Pancreas (tissue), 10 donors: ENCODE measurements around the gene REP15. TPM values are rescaled to one million over a fixed set of nuclear protein-coding genes. Genes with fewer than 3 reads are reported as not detected.

Source experiments
- ATAC-seq, 4 donors: fragments of 200-7000 bp; cut with Tn5 transposase; one replicate each; pipeline versions ENCODE4 v1.8.0 to v1.9.1; 2020; ENCODE audit warnings: mild to moderate bottlenecking in 4 of 4, moderate library complexity in 4 of 4
- DNase-seq, 6 donors: peaks; one replicate each; pipeline ENCODE4 v3.0.0-alpha.2; 2020
- FAIRE-seq: peaks from 2 replicates; lab custom pipeline; 2012; peaks lifted over from hg19 to GRCh38; lab: Jason Lieb, UNC
- H3K27ac ChIP-seq, 4 donors: fragments of 200-600 bp; sonication (generic); 1 replicate in 3 of 4; 2 replicates in 1 of 4; pipeline versions ENCODE4 v1.5.0 to v1.8.0; 2020
- H3K27me3 ChIP-seq, 4 donors: fragments of 200-600 bp; one replicate each; pipeline ENCODE4 v1.8.0; 2021
- H3K36me3 ChIP-seq, 3 donors: fragments of 200-600 bp; sonication (generic) in 1 of 3; one replicate each; pipeline versions ENCODE4 v1.5.0 to v1.8.0; 2020 to 2021
- H3K4me1 ChIP-seq, 3 donors: fragments of 200-600 bp; one replicate each; pipeline ENCODE4 v1.8.0; 2021
- H3K4me3 ChIP-seq, 4 donors: fragments of 200-600 bp; sonication (generic) in 2 of 4; one replicate each; pipeline versions ENCODE4 v1.5.0 to v1.8.0; 2020 to 2021
- H3K9me3 ChIP-seq, 4 donors: fragments of 200-600 bp; one replicate each; pipeline ENCODE4 v1.8.0; 2021
- WGBS, 2 donors: extraction: QIAGEN DNeasy Blood & Tissue Kit; methylation state at CpG; one replicate each; pipeline ENCODE4 v1.1.7; 2013; 5-methylcytosine and 5-hydroxymethylcytosine counted together
- intact Hi-C, 3 donors: fragments of 100-400 bp; cut with DNase I; formaldehyde crosslinking; loops; one replicate each; pipeline versions ENCODE4 v1.11.1 to v1.14.2; 2022
- polyA plus RNA-seq, 2 donors: library from polyadenylated mRNA; stranded (reverse); fragments of 200-250 nt; gene quantifications; one replicate each; pipeline ENCODE4 v1.2.3, GENCODE V29; 2013
- total RNA-seq, 6 donors: library from RNA; stranded (reverse); fragmentation: NEBNext Ultra II Directional in 4 of 6; extraction: Animal tissue kit (Norgen Biotek cat#: 25700) in 4 of 6; gene quantifications; one replicate each; pipeline versions ENCODE4 v1.2.1 to v1.2.4, GENCODE V29; 2021 to 2023
- TF ChIP-seq, protein P1 (sequence below), 4 donors: fragments of 200-600 bp; sonication (generic) in 3 of 4; IDR thresholded peaks; one replicate each; pipeline versions ENCODE4 v1.5.0 to v1.8.0; 2021; ENCODE audit warnings: antibody characterized with exemption in 4 of 4
- donor health status: healthy with polysubstance abuse.
- donor health status: DM: no; HTN: no; CAD: no; lungs with moderate emphysema.
- donor health status: DM: no; HTN: no; CAD: no.
- donor health status: control.
- donor health status: control.
- donor health status: Bipolar disorder and iron deficiency.
- donor health status: DM: yes; HTN: yes; CAD: no.
- donor health status: DM: no; HTN: no; CAD: no.
- donor health status: DM: no; HTN: no; CAD: no.
- donor health status: DM: yes; HTN: yes; CAD: no.

Gene REP15
- total and polyA plus RNA-seq, 8 donors, result 0.39 to 1.5 (median 0.80) TPM; not detected in 1

DNA sequence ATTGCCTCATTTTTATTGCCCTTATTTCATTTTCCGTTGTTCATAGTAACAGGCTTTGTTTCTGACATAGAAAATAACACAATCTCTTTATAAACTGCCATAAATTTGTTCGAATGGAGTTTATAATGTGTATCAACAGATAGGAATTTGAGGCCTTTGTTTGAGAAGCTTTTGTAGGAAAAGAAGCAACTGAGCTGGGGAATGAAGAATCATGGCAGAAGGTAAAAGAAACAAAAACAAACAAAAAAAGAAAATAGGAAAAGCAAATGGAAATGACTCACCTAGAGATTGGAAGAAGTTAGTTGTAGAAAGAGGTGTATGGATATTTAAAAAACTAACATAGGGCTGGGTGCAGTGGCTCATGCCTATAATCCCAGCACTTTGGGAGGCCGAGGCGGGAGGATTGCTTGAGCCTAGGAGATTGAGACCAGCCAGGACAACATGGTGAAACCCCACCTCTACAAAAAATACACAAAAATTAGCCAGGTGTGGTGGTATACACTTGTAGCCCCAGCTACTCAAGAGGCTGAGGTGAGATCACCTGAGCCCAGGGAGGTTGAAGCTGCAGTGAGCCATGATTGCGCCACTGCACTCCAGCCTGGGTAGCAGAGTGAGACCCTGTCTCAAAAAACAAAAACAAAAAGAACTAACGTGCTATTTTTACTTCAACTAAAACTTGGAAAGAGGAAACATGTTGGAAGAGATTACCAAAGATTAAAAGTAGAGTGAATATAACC is 523 bp upstream of the REP15 start:
- ATAC-seq (no peak), DNase-seq (no peak), FAIRE-seq (no peak)
- intact Hi-C loops, result no loop called here
- Histone ChIP-seq H3K4me3 (no peak overlapping the region), H3K27ac (no peak overlapping the region), H3K9me3 (no peaks in the 10 kb centered on the region), H3K4me1 (peaks cover 0 to 6% (median 0%) of the 10 kb centered on the region in 3 donors), H3K36me3 (peaks cover 0 to 27% (median 7%) of the 10 kb centered on the region in 3 donors), H3K27me3 (no peaks in the 10 kb centered on the region)
- WGBS, 2 donors, result 88 to 89% methylated on average over 6 of the region's 6 CpGs
- TF ChIP-seq, protein P1, sequence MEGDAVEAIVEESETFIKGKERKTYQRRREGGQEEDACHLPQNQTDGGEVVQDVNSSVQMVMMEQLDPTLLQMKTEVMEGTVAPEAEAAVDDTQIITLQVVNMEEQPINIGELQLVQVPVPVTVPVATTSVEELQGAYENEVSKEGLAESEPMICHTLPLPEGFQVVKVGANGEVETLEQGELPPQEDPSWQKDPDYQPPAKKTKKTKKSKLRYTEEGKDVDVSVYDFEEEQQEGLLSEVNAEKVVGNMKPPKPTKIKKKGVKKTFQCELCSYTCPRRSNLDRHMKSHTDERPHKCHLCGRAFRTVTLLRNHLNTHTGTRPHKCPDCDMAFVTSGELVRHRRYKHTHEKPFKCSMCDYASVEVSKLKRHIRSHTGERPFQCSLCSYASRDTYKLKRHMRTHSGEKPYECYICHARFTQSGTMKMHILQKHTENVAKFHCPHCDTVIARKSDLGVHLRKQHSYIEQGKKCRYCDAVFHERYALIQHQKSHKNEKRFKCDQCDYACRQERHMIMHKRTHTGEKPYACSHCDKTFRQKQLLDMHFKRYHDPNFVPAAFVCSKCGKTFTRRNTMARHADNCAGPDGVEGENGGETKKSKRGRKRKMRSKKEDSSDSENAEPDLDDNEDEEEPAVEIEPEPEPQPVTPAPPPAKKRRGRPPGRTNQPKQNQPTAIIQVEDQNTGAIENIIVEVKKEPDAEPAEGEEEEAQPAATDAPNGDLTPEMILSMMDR (IDR thresholded peaks at IDR 0.05), result no peak

DNA sequence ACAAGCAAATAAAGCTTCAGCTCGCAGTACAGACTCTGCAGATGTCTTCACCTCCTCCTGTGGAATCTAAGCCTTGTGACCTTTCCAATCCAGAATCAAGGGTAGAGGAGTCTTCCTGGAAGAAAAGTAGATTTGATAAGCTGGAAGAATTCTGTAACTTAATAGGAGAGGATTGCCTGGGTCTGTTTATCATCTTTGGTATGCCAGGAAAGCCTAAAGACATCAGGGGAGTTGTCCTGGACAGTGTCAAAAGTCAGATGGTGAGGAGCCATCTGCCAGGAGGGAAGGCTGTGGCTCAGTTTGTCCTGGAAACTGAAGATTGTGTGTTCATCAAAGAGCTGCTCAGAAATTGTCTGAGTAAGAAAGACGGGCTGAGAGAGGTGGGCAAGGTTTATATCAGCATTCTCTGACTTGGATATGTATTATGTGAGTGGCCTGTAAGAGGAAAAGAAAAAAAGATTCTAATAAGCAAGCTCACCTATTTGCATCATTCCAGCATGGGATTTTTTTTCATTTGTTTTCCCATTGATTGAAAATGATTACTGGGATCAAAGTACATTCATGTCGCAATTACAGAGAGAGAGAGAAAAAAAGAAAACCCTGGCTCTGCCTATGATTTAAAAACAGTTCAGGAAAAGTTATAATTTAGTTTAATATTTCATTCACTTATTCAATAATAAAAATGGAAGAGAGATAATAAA is 767 bp downstream of the REP15 start:
- no peak for FAIRE-seq
- TF ChIP-seq, protein P1 (IDR thresholded peaks at IDR 0.05), result no peak
- Histone ChIP-seq H3K4me3 (no peak overlapping the region), H3K4me1 (peaks cover 0 to 6% (median 0%) of the 10 kb centered on the region in 3 donors), H3K27ac (no peak overlapping the region), H3K9me3 (no peaks in the 10 kb centered on the region), H3K27me3 (no peaks in the 10 kb centered on the region), H3K36me3 (peaks cover 0 to 17% (median 6%) of the 10 kb centered on the region in 3 donors)
- no peak for DNase-seq
- intact Hi-C loops, result no loop called here
- WGBS, 2 donors, result 40 to 46% methylated on average over 3 of the region's 3 CpGs
- ATAC-seq, result peak; percentile 66 to 86 (median 80)

DNA sequence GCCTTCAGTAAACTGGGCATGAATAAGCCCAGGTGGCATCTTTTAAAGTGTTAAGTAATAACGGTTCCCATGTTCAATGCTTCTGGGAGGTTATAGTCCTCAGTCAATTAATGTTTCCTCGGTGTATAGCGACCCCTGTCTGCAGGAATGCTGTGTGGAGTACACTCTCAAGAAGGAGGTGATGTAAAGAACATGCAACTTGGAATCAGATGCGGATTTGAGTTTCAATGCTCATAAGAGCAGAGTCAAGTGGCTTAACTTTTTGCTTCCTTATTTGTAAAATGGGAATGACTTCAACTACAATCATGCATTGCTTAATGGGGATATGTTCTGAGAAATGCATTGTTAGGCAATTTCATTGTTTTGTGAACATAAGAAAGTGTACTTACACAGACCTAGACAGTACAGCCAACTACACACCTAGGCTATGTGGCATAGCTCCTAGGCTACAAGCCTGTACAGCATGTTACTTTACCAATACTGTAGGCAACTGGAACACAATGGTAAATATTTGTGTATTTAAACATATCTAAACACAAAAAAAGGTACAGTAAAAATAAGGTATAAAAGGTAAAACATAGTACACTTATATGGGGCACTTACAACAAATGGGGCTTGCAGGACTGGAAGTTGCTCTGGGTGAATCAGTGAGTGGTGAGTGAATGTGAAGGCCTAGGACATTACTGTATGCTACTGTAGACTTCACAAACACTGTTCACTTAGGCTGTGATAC is 7.6 kb downstream of the REP15 start:
- 2 to 8% methylated on average over 4 of the region's 4 CpGs for WGBS, 2 donors
- Histone ChIP-seq H3K27ac (no peak overlapping the region), H3K4me3 (no peak overlapping the region), H3K4me1 (no peaks in the 10 kb centered on the region), H3K27me3 (no peaks in the 10 kb centered on the region), H3K36me3 (no peaks in the 10 kb centered on the region), H3K9me3 (no peaks in the 10 kb centered on the region)
- peak in 4 of 6 donors; percentile 45 to 78 (median 64) for DNase-seq
- ATAC-seq, result peak; percentile 90 to 98 (median 94)
- intact Hi-C loops, result no loop called here
- no peak for FAIRE-seq
- TF ChIP-seq, protein P1 (IDR thresholded peaks at IDR 0.05), result peak; percentile 63 to 81 (median 70)

DNA sequence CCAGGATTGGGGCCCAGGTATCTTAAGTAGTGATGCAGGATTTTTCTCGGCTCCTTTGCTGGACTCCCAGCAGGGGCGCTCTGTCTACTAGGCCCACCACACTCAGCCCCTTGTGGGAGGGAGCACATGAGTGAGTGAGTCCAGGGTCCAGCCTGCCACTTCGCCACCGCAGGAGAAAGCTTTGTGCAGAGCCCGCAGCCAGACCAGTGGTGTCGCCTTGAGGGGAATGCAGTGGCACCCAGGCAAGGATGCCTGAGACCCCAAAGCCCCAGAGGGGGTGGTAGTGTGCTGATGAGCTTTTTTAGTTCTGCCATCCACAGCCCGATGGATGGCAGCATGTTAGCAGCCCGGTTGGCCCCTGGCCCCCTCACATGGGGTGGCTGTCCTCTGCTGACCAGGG is 9.0 kb downstream of the REP15 start:
- no peak for ATAC-seq
- no peak for DNase-seq
- H3K36me3 ChIP-seq, result no peaks in the 10 kb centered on the region
- H3K4me1 ChIP-seq, result no peaks in the 10 kb centered on the region
- TF ChIP-seq, protein P1 (IDR thresholded peaks at IDR 0.05), result no peak
- no peak overlapping the region for H3K27ac ChIP-seq
- no peaks in the 10 kb centered on the region for H3K27me3 ChIP-seq
- intact Hi-C loops, result no loop called here
- no peaks in the 10 kb centered on the region for H3K9me3 ChIP-seq
- no peak overlapping the region for H3K4me3 ChIP-seq
- FAIRE-seq, result no peak
- WGBS, 2 donors, result 73 to 89% methylated on average over 8 of the region's 8 CpGs
